Measurements from ENCODE around the gene ARMC5.

GRCh38 chr16:31465788-31466370, 6.6 kb downstream of the ARMC5 start:
- TF ChIP-seq CTCF (IDR thresholded peaks at IDR 0.05), result no peak
- TF ChIP-seq POLR2A (IDR thresholded peaks at IDR 0.05), result no peak
